ENCODE results near the gene TTYH3. TPM values are rescaled to one million over a fixed set of nuclear protein-coding genes. Genes with fewer than 3 reads are reported as not detected.
"Not testable (repeated sequence)": the region's sequence is repeated elsewhere in the genome, so short reads cannot be mapped to it uniquely, and the experiment has no call there.

Gene TTYH3
- total RNA-seq, 1 donor from 2014 or later, result 10.5 TPM

DNA sequence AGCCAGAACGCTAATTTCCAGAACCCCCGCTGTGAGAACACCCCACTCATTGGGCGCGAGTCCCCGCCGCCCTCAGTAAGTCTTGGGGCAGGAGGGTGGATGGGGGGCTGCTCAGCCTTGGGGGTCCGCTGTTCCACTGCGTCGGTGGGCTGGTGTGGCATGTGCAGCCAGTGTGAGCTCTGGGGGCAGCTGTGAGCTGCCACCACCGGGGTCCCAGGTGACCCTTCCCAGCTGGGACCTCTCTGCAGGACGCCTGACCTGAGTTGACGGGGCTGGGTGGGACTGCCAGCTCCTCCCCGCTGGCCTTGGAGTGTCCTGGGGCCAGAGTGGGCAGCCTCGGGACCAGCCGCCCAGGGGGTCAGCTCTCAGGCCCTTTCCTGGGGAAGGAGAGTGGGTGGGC lies 27.2 kb downstream of the TTYH3 start:
- no peak for DNase-seq
- intact Hi-C loops (cut with micrococcal nuclease), result no loop called here
- no peak for ATAC-seq

DNA sequence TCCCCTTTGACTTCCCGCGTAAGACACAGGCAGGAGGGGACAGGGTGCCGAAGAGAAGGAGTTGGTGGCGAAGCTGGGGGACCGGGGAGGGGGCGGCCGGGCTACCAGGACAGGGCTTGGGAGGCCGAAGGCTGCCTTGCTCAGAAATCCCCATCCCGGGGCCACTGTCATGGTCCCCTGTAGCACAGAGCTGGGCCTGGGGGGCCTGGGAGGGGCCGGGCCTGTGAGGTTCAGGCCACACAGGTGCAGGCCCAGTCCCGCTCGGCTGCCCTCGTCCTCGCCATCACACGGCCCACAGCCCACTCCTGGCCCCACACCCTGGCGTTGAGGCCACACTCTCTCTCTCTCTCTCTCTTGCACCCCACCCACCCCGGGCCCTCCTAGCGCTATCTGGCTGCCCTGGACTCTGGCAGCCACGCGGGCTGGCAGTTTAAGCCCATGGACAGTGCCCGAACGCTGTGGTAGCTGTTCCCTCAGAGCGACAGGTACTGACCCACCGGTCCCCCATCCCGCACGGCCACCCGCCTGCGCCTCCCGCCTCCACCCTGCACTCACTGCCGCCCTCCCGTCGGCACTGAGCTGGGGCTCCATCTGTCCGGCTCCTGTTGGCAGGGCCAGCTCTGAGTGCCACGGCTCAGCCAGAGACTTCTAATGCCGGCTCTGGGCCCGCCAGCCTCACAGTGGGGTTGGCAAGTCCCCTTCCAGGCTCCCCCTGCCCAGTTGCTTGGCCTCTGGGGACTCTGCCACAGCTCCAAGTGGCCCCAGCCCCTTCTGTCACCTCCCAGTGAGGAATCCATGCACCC lies 28.0 kb downstream of the TTYH3 start:
- ATAC-seq, result no peak
- DNase-seq, result no peak
- intact Hi-C loops (cut with micrococcal nuclease), result no loop called here

DNA sequence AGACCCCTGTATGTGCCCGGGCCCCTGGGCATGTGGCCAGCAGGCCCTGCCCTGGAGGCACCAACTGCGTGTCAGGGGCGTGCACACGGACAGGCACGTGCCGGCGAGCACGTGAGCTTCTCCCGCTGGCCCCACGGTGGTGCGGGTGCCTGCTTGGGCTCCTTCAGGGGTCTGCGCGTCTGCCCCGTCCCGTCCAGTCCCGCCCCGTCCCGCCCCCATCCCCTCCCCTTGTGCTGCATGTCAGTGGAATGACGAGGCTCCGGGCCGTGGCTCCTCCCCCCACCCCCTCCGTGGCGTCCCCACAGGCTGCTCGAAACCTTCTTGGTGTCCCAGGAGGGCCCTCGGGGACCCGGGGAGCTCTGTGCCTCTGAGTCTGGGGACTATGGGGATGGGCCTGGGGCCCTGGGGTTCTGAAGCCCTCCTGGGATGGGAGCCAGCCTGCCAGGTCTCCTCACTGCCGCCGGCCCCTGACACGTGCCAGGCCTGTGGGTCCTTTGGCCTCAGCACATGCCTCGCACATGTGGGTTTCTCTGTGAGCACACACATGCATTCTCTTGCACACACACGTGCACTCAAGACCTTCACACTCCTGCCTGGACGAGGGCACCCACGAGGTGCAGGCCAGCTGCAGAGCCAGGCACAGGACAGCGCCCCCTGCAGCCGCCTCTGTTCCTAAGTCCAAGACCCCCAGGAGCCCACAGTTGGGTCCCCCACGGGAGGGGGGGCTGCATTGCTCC lies 28.7 kb downstream of the TTYH3 start:
- DNase-seq (no peak), ATAC-seq (no peak)
- intact Hi-C loops (cut with micrococcal nuclease), result no loop called here

DNA sequence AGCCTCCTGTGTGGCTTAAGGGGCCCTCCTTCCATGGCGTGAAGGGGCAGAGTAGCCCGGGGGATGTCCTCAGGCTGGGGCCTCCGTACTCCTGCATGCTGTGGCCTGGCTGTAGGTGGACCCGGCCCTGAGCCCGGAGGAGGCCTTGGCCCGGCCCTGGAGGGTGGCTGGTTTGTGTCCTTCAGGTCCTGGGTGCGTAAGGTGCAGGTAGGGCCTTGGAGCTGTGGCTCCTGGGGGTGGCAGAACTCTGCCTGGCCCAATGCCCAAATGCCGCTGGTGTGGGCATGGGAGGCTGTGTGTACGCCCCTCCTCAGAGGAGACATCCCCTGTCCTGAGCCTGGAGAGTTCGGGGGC lies 29.3 kb downstream of the TTYH3 start:
- DNase-seq (no peak), ATAC-seq (no peak)
- intact Hi-C loops (cut with micrococcal nuclease), result no loop called here

DNA sequence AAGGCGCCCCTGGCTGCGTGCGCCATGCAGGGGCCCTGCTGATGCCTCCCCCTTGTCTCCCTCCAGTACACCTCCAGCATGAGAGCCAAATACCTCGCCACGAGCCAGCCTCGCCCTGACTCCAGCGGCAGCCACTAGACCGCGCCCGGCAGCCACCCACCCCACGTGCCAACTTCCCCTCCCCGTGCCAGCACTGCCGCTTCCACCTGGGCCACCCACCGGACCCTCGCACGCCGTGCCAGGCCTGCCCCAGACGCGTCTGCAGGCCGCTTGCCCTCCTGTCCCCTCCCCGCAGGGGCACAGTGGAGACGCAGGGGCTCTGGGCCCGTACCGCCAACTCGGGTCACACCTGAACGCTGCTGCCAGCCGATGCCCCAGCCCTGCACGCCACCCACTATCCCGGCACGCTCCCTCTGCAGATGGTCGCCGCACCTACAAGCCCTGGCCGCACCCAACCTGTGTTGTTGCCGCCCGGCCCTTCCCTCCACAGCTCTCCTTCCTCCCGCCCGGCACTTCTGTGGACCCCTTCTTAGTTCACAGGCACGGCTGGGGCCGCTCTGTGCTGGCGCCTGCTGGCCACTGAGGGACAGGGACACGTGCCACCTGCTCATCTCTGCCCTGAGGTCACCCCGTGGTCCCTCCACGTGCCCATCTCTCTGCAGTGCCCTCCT lies 30.0 kb downstream of the TTYH3 start:
- intact Hi-C loops (cut with micrococcal nuclease), result no loop called here
- ATAC-seq, result no peak

DNA sequence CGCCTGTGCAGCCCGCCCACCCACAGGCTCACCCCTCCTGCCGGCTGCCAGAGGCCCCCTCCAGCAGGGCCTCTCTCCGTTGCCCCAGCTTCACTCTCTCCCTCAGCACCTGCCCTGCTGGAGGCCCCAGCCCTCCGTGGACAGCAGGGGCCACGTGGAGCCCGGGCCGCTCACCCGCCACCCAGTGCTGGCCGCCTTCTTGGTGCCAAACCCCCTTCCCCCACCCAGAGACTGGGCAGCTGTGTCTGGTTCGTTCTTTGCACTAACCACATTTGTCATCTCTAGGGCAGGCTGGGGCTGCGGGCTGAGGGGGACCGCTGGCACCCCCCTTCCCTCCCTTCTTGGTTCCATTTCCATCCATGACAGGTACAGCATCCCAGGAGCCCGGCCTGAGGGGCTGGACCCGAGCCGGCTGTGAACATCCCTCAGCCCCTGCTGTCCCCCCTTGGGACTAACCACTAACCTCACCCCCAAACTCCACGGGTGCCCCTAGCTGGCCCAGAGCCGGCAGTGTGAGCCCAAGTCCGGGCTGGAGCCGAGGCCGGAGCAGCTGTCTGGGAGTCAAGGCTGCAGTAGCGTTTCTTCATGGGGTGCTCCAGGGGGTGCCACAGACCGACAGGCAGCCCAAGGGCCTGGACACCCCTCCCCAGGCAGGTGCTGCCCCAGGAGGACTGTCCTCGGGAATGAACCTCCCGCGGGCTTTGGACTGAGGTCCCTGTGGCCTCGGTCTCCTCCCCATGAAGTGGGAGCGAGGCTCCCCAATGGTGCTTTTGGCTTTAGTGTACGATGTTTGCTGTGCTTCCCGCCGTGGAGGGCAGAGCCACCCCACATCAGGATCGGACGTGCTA lies 30.7 kb downstream of the TTYH3 start:
- DNase-seq (no peak), ATAC-seq (no peak)
- intact Hi-C loops (cut with micrococcal nuclease), result no loop called here

More for the DNA sequence above, 30.0 kb downstream of the TTYH3 start:
- DNase-seq, result no peak

DNA sequence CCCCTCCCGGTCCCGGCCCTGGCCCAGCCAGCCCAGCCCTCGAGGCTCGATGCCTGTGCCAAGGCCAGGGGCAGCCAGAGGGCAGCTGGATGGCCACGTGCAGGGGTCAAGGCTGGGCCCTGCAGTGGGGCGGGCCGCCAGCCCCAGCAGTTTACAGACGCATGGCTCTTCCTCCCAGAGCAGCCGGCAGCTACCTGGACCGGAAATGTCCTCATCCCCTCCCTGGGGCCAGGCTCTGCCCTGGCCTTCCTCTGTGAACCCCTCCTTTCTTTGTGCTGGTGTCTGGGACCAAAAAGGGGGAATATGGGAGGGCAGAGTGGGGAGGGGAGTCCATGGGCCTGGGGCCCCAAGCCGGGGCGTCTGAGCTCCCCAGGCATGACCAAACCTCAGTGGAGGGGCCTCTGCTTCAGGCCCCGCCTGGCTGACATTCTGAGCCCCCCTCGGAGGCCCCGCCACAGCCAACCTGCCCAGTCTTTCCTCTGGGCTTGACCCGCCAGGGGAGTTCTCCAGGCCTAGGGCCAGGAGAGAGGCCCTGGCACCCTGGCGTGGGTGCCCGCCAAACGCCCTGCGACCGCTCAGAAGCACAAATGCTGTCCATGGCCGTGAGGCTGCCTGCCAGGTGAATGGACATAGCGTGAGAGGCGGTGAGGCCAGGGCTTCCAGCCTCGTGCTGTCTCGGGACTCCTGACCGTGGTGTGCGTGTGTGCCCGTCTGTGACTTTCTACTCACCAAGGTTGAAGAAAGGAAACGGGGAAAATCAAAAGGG lies 31.5 kb downstream of the TTYH3 start:
- peak; percentile 62 for ATAC-seq
- intact Hi-C loops (cut with micrococcal nuclease), result no loop called here
- peak; percentile 75 for DNase-seq

DNA sequence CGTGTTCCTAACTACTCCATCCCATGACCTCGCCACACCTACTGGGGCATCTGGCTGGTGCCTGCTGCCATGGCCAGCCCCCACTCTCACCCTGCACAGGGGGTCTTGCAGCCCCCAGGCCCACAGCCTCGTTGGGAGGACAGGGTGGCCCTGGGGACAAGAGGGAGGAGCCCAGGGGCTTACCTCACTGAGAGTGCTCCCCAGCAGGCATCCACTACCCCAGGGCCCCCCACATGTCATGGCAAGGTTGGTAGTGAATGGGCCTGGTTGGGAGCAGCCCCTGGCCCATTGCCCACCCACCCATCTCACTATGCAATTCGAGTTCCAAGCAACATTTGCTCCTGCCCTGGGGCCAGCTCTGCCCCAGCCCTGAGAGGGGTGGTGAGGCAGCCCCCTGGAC lies 32.2 kb downstream of the TTYH3 start:
- DNase-seq, result no peak
- intact Hi-C loops (cut with micrococcal nuclease), result no loop called here
- ATAC-seq, result no peak

DNA sequence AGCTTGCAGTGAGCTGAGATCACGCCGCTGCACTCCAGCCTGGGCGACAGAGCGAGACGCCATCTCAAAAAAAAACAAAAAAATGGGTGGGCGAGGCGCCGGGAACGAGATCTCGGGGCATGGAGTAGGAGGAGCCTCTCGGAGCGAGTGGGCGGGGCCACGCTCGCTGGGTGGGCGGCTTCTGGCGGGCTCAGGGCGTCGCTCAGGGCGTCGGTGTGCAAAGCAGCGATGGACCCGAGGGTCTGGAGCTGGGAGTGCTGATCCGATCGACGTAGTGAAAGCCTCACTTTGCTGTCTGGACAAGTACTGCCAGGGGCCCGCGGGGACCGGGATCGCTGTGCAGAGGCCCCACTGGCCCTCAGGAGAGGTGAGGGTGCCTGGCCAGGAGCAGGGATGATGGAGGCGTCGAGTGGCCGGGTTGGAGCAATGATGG lies 33.6 kb downstream of the TTYH3 start:
- ATAC-seq, result no peak
- DNase-seq, result no peak
- intact Hi-C loops (cut with micrococcal nuclease), result no loop called here

DNA sequence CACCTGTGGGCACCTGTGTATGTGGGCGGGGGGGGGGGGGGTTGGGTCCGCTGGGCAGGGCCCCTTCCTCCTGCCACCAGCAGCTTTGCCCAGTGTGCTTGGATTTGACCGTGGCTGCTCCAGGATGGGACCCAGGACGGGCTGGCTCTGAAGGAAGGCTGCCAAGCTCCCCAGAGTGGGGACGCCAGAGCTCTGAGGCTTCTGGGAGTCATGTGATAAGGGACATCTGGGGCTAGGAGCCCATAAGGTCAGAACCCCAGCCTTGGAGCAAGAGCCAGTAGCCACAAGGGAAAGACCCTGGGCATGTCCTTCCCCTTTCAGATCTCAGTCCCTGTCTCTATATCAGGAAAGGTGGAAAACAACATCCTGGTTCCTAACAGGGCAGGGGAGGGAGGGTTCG lies 34.4 kb downstream of the TTYH3 start:
- DNase-seq (no peak), ATAC-seq (no peak)
- intact Hi-C loops (cut with micrococcal nuclease), result no loop called here

DNA sequence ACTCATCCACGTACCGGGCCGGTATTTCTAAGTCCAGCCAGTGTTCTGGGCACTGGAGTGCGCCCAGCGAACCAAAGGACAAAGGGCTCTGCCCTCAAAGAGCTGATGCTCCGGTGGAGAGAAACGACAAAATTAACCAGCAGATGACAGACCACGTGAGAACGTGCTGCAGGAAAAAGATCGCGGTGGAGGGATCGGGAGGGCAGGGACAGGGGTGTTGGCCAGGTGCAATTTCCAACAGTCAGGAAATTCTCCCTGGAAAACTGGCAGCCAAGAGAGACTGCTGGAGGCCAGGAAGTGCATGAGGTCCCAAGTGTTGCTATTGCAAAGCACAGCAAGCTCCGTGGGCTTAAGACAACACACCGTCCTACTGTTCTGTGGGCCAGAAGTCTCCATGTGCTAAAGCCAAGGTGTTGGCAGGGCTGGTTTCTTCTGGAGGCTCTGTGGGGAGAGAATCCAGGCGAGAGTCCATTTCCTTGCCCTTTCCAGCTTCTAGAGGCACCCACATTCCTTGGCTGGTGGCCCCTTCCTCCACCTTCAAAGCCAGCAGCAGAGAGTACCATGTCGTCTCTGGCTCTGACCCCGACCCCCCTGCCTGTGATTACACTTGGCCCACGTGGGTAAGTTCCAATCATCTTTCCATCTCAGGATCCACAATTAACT lies 34.9 kb downstream of the TTYH3 start:
- DNase-seq (no peak), ATAC-seq (no peak)
- intact Hi-C loops (cut with micrococcal nuclease), result no loop called here

DNA sequence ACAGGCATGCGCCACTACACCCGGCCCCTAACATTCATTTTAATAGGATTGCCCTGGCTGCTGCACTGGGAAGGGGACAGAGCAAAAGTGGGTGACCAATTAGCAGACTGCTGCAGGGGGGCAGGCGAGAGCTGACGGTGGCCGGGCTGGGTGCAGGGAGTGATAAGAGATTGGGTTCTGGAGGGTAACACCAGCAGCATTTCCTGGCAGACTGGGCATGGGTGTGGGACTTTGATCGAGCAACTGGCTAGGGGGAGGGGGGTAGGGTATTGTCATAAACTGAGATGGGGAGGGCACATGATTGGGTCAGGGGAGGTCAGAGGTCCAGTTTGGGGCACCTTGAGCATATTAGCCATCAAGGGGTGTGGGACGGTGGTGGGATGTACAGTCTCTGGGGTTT lies 36.1 kb downstream of the TTYH3 start:
- DNase-seq (no peak), ATAC-seq (no peak)
- intact Hi-C loops (cut with micrococcal nuclease), result no loop called here

DNA sequence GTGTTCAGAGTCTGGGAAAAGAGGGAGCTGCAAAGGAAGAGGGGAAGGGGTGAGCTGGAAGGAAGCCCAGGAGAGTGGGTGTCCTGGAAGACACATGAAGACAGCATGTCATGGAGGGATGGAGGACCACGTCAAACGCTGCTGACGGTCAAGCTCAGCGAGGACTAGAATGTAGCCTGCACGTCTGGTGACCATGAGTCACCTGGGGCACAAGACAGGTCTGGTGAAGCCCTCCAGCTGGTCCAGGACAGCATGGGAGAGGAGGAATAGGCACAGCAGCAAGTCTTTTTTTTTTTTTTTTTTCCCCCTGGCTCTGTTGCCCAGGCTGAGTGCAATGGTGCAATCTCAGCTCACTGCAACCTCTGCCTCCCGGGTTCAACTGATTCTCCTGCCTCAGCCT lies 36.6 kb downstream of the TTYH3 start:
- DNase-seq, result no peak
- ATAC-seq, result no peak
- intact Hi-C loops (cut with micrococcal nuclease), result no loop called here

DNA sequence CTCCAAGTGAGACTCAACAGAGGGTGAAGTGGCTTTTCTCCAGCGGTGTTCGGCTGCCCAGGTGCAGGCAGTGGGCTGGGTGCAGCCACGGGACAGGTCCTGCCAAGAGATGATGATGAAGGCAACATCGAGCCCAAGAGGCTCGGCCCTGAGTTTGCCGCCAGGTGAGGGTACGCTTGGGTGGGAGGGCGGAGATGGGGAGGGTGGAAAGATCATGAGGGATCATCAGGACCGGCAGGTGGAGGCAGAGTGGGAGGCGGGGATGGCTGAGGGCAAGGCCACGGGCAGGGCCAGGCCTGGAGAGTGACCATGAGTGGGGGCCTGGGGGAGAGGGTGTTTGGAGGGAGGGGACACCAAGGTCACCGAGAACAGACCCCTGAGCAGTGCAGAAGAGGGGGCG lies 38.4 kb downstream of the TTYH3 start:
- intact Hi-C loops (cut with micrococcal nuclease), result no loop called here
- DNase-seq (no peak), ATAC-seq (no peak)

DNA sequence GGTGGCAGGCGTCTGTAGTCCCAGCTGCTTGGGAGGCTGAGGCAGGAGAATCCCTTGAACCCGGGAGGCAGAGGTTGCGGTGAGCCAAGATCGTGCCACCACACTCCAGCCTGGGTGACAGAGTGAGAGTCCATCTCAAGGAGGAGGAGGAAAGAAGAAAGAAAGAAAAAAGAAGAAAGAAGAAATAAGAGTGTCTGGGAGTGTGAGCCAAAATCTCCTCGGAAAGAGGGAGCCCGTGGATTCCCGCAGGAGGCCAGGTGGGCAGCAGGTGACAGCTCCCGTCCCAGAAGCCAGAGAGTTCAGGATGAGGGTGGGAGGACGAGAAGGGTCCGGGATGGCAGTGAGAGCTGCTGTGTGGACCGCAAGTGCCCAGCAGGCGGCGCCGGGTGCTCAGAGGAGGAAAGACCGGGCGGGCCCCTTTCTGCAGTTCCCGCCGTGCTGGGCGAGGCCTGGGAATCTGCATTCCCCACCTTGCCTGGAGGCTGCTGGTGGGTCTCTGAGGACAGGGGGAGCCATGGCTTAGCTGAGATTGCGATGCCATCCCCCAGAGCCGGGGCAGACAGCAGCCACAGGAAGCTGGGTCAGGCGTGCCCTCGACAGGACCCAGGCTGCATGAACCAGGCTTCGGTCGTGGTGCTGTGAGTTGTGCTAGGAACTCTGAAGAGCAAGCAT lies 39.1 kb downstream of the TTYH3 start:
- DNase-seq (peak; percentile 86), ATAC-seq (peak; percentile 85)
- intact Hi-C loops (cut with micrococcal nuclease), result no loop called here

DNA sequence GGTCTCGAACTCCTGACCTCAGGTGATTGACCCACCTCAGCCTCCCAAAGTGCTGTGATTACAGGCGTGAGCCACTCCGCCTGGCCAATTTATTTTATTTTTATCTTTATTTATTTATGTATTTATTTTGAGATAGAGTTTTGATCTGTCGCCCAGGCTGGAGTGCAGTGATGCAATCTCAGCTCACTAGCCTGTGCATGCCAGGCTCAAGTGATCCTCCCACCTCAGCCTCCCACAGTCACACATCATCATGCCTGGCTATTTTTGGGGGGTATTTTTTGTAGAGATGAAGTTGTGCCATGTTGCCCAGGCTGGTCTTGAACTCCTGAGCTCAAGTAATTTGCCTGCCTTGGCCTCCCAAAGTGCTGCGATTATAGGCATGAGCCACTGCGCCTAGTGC lies 41.4 kb downstream of the TTYH3 start:
- intact Hi-C loops (cut with micrococcal nuclease); ATAC-seq; DNase-seq: not testable (repeated sequence)

DNA sequence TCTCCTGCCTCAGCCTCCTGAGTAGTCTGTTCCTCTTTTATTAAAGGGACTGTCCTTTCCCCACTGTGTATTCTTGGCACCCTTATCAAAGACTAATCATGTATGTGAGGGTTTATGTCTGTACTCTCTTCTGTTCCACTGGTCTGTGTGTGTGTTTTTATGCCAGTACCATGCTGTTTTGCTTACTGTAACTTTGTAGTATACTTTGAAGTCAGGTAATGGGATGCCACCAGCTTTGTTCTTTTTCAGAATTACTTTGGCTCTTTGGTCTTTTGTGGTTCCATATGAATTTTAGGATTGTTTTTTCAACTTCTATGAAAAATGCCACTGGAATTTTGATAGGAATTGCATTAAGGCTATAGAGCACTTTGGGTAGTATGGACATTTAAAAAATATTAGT lies 42.1 kb downstream of the TTYH3 start:
- no peak for DNase-seq
- ATAC-seq, result no peak
- intact Hi-C loops (cut with micrococcal nuclease), result no loop called here
